GM23338 (cell line): ENCODE measurements around the gene GAPDH. TPM values are rescaled to one million over a fixed set of nuclear protein-coding genes. Genes with fewer than 3 reads are reported as not detected.

Experiments
- ATAC-seq: fragments of 200-7000 bp; cut with Tn5 transposase; 3 replicates; pipeline ENCODE4 v1.9.1; 2020
- DNase-seq: peaks from one replicate; pipeline ENCODE4 v3.0.0-alpha.2; 2015; ENCODE audit warnings: low spot score
- H2AFZ ChIP-seq: fragments of 200-600 bp; sonication (generic); 2 replicates; pipeline ENCODE4 v1.8.0; 2016; ENCODE audit warnings: antibody characterized with exemption, mild to moderate bottlenecking, moderate library complexity
- H3F3A ChIP-seq: fragments of 200-600 bp; sonication (generic); replicated peaks from 2 replicates; pipeline ENCODE4 v1.8.0; 2017; ENCODE audit warnings: antibody characterized with exemption, mixed run types, low read depth
- H3K27ac ChIP-seq: fragments of 200-600 bp; sonication (generic); 2 replicates; pipeline ENCODE4 v1.6.1; 2016; ENCODE audit warnings: low read depth
- H3K27me3 ChIP-seq: fragments of 200-600 bp; sonication (generic); 2 replicates; pipeline ENCODE4 v1.8.0; 2016; ENCODE audit warnings: mild to moderate bottlenecking, mixed run types, moderate library complexity; ENCODE audit not compliant: insufficient read depth
- H3K36me3 ChIP-seq: fragments of 200-600 bp; sonication (generic); 2 replicates; pipeline ENCODE4 v1.8.0; 2016; ENCODE audit warnings: mild to moderate bottlenecking; ENCODE audit not compliant: insufficient read depth
- H3K4me1 ChIP-seq: fragments of 200-600 bp; sonication (generic); 2 replicates; pipeline ENCODE4 v1.8.0; 2016; ENCODE audit warnings: mild to moderate bottlenecking, moderate library complexity; ENCODE audit not compliant: insufficient read depth
- H3K4me2 ChIP-seq: fragments of 200-600 bp; sonication (generic); 2 replicates; pipeline ENCODE4 v1.7.1; 2017; ENCODE audit warnings: mixed run types
- H3K4me3 ChIP-seq: fragments of 200-600 bp; sonication (generic); 2 replicates; pipeline ENCODE4 v1.6.1; 2016; ENCODE audit warnings: mixed run types
- H3K79me2 ChIP-seq: fragments of 200-600 bp; sonication (generic); replicated peaks from 2 replicates; pipeline ENCODE4 v1.8.0; 2017; ENCODE audit warnings: mild to moderate bottlenecking; ENCODE audit not compliant: insufficient read depth
- H3K9me2 ChIP-seq: fragments of 200-600 bp; sonication (generic); 2 replicates; pipeline ENCODE4 v1.8.0; 2017; ENCODE audit not compliant: insufficient read depth
- H4K20me1 ChIP-seq: fragments of 200-600 bp; sonication (generic); replicated peaks from 2 replicates; pipeline ENCODE4 v1.8.0; 2017; ENCODE audit warnings: mild to moderate bottlenecking; ENCODE audit not compliant: insufficient read depth
- H3K27ac Mint-ChIP-seq: 2 replicates; pipeline ENCODE4 v1.8.0; 2020; ENCODE audit warnings: inconsistent platforms, mild to moderate bottlenecking, moderate library complexity, mixed read lengths
- H3K27me3 Mint-ChIP-seq: 3 replicates; pipeline ENCODE4 v1.8.0; 2022; ENCODE audit warnings: low read depth, mild to moderate bottlenecking, moderate library complexity, mixed read lengths, inconsistent platforms; ENCODE audit not compliant: insufficient read depth, poor library complexity
- H3K36me3 Mint-ChIP-seq: 3 replicates; pipeline ENCODE4 v1.8.0; 2021; ENCODE audit warnings: low read depth, mild to moderate bottlenecking, inconsistent platforms, moderate library complexity, mixed read lengths
- H3K4me1 Mint-ChIP-seq: 3 replicates; pipeline ENCODE4 v1.8.0; 2020; ENCODE audit warnings: mild to moderate bottlenecking, inconsistent platforms, mixed read lengths
- H3K4me3 Mint-ChIP-seq: 3 replicates; pipeline ENCODE4 v1.8.0; 2021; ENCODE audit warnings: moderate library complexity, mild to moderate bottlenecking, inconsistent platforms, mixed read lengths
- H3K9me3 Mint-ChIP-seq: 3 replicates; pipeline ENCODE4 v1.8.0; 2020; ENCODE audit warnings: moderate library complexity, mild to moderate bottlenecking, inconsistent platforms, mixed read lengths
- CREB1 ChIP-seq: fragments of 250-450 bp; sonication (Bioruptor Pico); IDR thresholded peaks from 2 replicates; pipeline ENCODE4 v1.5.0; 2020; ENCODE audit warnings: low read depth, mild to moderate bottlenecking, moderate library complexity
- CTCF ChIP-seq, 2 experiments: fragments of 200-600 bp in 1 of 2; sonication (generic) in 1 of 2; conservative IDR thresholded peaks; 2 replicates each; pipeline versions ENCODE4 v1.5.1 to v1.6.1; 2016 to 2017; ENCODE audit warnings: antibody characterized with exemption in 2 of 2, low read depth in 2 of 2, mild to moderate bottlenecking in 2 of 2, moderate library complexity in 1 of 2
- ETS1 ChIP-seq: IDR thresholded peaks from 2 replicates; pipeline ENCODE4 v1.6.1; 2016; ENCODE audit warnings: antibody characterized with exemption
- EZH2 ChIP-seq: fragments of 200-600 bp; sonication (generic); IDR thresholded peaks from one replicate; pipeline ENCODE4 v1.8.0; 2017; ENCODE audit warnings: antibody characterized with exemption, mild to moderate bottlenecking, low read depth; ENCODE audit not compliant: unreplicated experiment
- EZH2phosphoT487 ChIP-seq: fragments of 200-600 bp; sonication (generic); IDR thresholded peaks from one replicate; pipeline ENCODE4 v1.8.1; 2018; ENCODE audit warnings: antibody characterized with exemption; ENCODE audit not compliant: unreplicated experiment
- JUNB ChIP-seq: IDR thresholded peaks from one replicate; pipeline ENCODE4 v1.6.1; 2016; ENCODE audit warnings: antibody characterized with exemption; ENCODE audit not compliant: unreplicated experiment
- NANOG ChIP-seq: IDR thresholded peaks from 2 replicates; pipeline ENCODE4 v1.6.1; 2016; ENCODE audit warnings: antibody characterized with exemption, borderline replicate concordance
- POLR2AphosphoS5 ChIP-seq: IDR thresholded peaks from 2 replicates; pipeline ENCODE4 v1.6.1; 2016; ENCODE audit warnings: antibody characterized with exemption, low read depth
- REST ChIP-seq: IDR thresholded peaks from one replicate; pipeline ENCODE4 v1.6.1; 2018; ENCODE audit warnings: antibody characterized with exemption; ENCODE audit not compliant: unreplicated experiment
- STAT1 ChIP-seq: IDR thresholded peaks from one replicate; pipeline ENCODE4 v1.6.1; 2016; ENCODE audit warnings: antibody characterized with exemption; ENCODE audit not compliant: unreplicated experiment
- ZNF114 ChIP-seq: fragments of 250-450 bp; sonication (Bioruptor Pico); IDR thresholded peaks from 2 replicates; pipeline ENCODE4 v1.5.0; 2020; ENCODE audit warnings: mild to moderate bottlenecking, moderate library complexity
- ZNF331 ChIP-seq: fragments of 250-450 bp; sonication (Bioruptor Pico); IDR thresholded peaks from 2 replicates; pipeline ENCODE4 v1.5.0; 2020; ENCODE audit warnings: low read depth, mild to moderate bottlenecking, moderate library complexity
- polyA plus RNA-seq: library from polyadenylated mRNA; unstranded; fragments of >200 nt; fragmentation: Nextera tagmentation; extraction: Ambion mirVana; gene quantifications from 2 replicates; pipeline ENCODE4 v1.2.1, GENCODE V29; 2016
- total RNA-seq: library from RNA; depleted of rRNA; stranded (reverse); fragments of >200 nt; shearing (Covaris generic); gene quantifications from 2 replicates; pipeline ENCODE4 v1.2.3, GENCODE V29; 2014

GAPDH gene
- total and polyA plus RNA-seq, 2 experiments from 2014 or later: 5,853 to 6,219 TPM

GRCh38 chr12:6573001-6573400, 38.7 kb downstream of the GAPDH start:
- no peak for ATAC-seq
- no peak for TF ChIP-seq CREB1 (CRISPR knock-in tag)
- H3K27me3 ChIP-seq: no peaks in the 10 kb centered on the region
- Mint-ChIP-seq H3K36me3 (peaks cover 90% of the 10 kb centered on the region), H3K27ac (no peak overlapping the region), H3K4me3 (no peak overlapping the region), H3K9me3 (no peaks in the 10 kb centered on the region), H3K27me3 (peaks cover 15% of the 10 kb centered on the region), H3K4me1 (peaks cover 9% of the 10 kb centered on the region)
- no peak overlapping the region for H3K27ac ChIP-seq
- H3K4me1 ChIP-seq: peaks cover 15% of the 10 kb centered on the region
- peaks cover 66% of the 10 kb centered on the region for H3K36me3 ChIP-seq
- H3K9me2 ChIP-seq: no peaks in the 10 kb centered on the region
- DNase-seq: no peak
- H2AFZ ChIP-seq: no peak overlapping the region
- H4K20me1 ChIP-seq: peaks cover 9% of the 10 kb centered on the region
- 0 out of 2 replicates have a peak, but pooled peaks cover 9% of the 10 kb centered on the region for H3K79me2 ChIP-seq
- peaks cover 57% of the 10 kb centered on the region for H3F3A ChIP-seq
- H3K4me2 ChIP-seq: no peak overlapping the region
- no peak overlapping the region for H3K4me3 ChIP-seq

GRCh38 chr12:6574576-6575295, 40.4 kb downstream of the GAPDH start:
- Mint-ChIP-seq H3K9me3 (no peaks in the 10 kb centered on the region), H3K4me3 (no peak overlapping the region), H3K27me3 (peaks cover 7% of the 10 kb centered on the region), H3K4me1 (peaks cover 8% of the 10 kb centered on the region), H3K27ac (no peak overlapping the region), H3K36me3 (peaks cover 92% of the 10 kb centered on the region)
- H4K20me1 ChIP-seq: peaks cover 19% of the 10 kb centered on the region
- no peak overlapping the region for H2AFZ ChIP-seq
- no peak overlapping the region for H3K27ac ChIP-seq
- H3K9me2 ChIP-seq: no peaks in the 10 kb centered on the region
- 0 out of 2 replicates have a peak, but pooled peaks cover 7% of the 10 kb centered on the region for H3K79me2 ChIP-seq
- no peaks in the 10 kb centered on the region for H3K27me3 ChIP-seq
- H3K36me3 ChIP-seq: peaks cover 76% of the 10 kb centered on the region
- ATAC-seq (no peak), DNase-seq (no peak)
- H3K4me2 ChIP-seq: no peak overlapping the region
- H3F3A ChIP-seq: peaks cover 46% of the 10 kb centered on the region
- H3K4me3 ChIP-seq: no peak overlapping the region
- peaks cover 5% of the 10 kb centered on the region for H3K4me1 ChIP-seq
- TF ChIP-seq EZH2: no peak
- no peak for TF ChIP-seq STAT1
- no peak for TF ChIP-seq ZNF114 (CRISPR knock-in tag)
- TF ChIP-seq ETS1: no peak
- TF ChIP-seq EZH2phosphoT487: no peak
- no peak for TF ChIP-seq POLR2AphosphoS5
- TF ChIP-seq ZNF331 (CRISPR knock-in tag): no peak
- no peak for TF ChIP-seq CREB1 (CRISPR knock-in tag)
- no peak for TF ChIP-seq REST
- no peak for TF ChIP-seq JUNB
- no peak for TF ChIP-seq NANOG
- no peak for TF ChIP-seq CTCF (conservative IDR thresholded peaks at IDR 0.05; ENCODE audit: low read depth in 2 of 2)
